Muscle layer of colon (tissue), 2 donors: Measurements from ENCODE around the gene KRT72.

Experiments used
- H3K27ac ChIP-seq: one replicate; pipeline ENCODE4 v1.7.0; 2013; ENCODE audit warnings: low read depth, mild to moderate bottlenecking, low read length, moderate library complexity
- H3K27me3 ChIP-seq, 2 donors: one replicate each; pipeline ENCODE4 v1.7.0; 2013; ENCODE audit warnings: low read length in 2 of 2, mild to moderate bottlenecking in 2 of 2; ENCODE audit not compliant: insufficient read depth in 2 of 2, control insufficient read depth in 1 of 2
- H3K36me3 ChIP-seq: one replicate; pipeline ENCODE4 v1.7.0; 2013; ENCODE audit warnings: mild to moderate bottlenecking, low read length; ENCODE audit not compliant: insufficient read depth
- H3K4me1 ChIP-seq: one replicate; pipeline ENCODE4 v1.7.0; 2013; ENCODE audit warnings: mild to moderate bottlenecking, low read length; ENCODE audit not compliant: insufficient read depth
- H3K4me3 ChIP-seq, 2 donors: one replicate each; pipeline ENCODE4 v1.7.0; 2013; ENCODE audit warnings: low read length in 2 of 2, low read depth in 1 of 2, mild to moderate bottlenecking in 1 of 2, moderate library complexity in 1 of 2
- H3K9ac ChIP-seq: one replicate; pipeline ENCODE4 v1.7.0; 2013; ENCODE audit warnings: low read length
- H3K9me3 ChIP-seq: one replicate; pipeline ENCODE4 v1.7.0; 2013; ENCODE audit warnings: mild to moderate bottlenecking, low read length
- donor health status: abdominal sarcoma.
- donor health status: Adenocarcinoma of cecum.

KRT72 gene

DNA sequence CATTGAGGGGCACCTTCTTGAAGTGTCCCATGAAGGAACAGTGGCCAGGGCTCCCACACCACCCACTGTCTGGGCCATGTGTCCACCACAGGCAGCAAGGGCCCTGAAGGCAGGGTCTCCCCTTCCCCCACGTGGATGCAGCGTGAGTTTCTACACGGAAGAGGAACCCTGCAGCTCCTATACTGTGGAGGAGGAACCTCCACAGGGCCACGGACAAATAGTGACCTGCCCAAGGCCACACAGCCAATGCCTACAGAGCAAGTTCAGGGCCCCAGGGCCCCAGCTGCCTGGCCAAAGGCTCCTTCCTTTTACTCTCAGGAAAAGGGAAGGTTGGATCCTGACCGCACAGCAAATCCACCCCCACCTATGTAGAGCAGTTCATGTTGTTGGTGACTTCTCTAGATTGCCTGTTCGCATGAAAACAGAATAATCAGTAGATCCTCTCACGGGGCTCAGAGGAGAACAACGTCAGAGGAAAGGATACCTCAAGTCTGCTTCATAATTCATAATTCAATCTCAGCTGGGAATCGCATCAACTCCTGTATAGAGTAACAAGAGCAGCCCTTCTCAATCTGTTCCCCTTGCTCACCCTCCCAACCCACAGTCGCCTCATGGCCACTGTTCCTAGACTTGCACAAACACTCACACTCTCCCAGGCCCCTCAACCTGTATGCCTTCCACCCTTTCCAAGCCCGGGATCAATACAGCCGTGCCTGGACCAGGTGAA lies 28.2 kb upstream of the KRT72 start:
- no peaks in the 10 kb centered on the region for H3K36me3 ChIP-seq
- no peaks in the 10 kb centered on the region for H3K9me3 ChIP-seq

GRCh38 chr12:52628841-52629240 lies 27.6 kb upstream of the KRT72 start:
- H3K27me3 ChIP-seq, result no peaks in the 10 kb centered on the region
- peaks cover 13% of the 10 kb centered on the region for H3K4me1 ChIP-seq
- H3K9me3 ChIP-seq, result no peaks in the 10 kb centered on the region
- H3K9ac ChIP-seq, result no peak overlapping the region
- no peaks in the 10 kb centered on the region for H3K36me3 ChIP-seq
- no peak overlapping the region for H3K4me3 ChIP-seq
- H3K27ac ChIP-seq, result no peak overlapping the region

More for the DNA sequence above, 28.2 kb upstream of the KRT72 start:
- Histone ChIP-seq H3K27ac (no peak overlapping the region), H3K27me3 (no peaks in the 10 kb centered on the region), H3K4me3 (no peak overlapping the region), H3K9ac (no peak overlapping the region), H3K4me1 (peaks cover 16% of the 10 kb centered on the region)

GRCh38 chr12:52628111-52628507 lies 26.8 kb upstream of the KRT72 start:
- peaks cover 9% of the 10 kb centered on the region for H3K4me1 ChIP-seq

GRCh38 chr12:52627395-52628110 lies 26.3 kb upstream of the KRT72 start:
- Histone ChIP-seq H3K27me3 (no peaks in the 10 kb centered on the region), H3K4me1 (peaks cover 4% of the 10 kb centered on the region), H3K36me3 (no peaks in the 10 kb centered on the region), H3K9ac (no peak overlapping the region), H3K4me3 (no peak overlapping the region), H3K27ac (no peak overlapping the region), H3K9me3 (no peaks in the 10 kb centered on the region)

More at GRCh38 chr12:52628111-52628507, 26.8 kb upstream of the KRT72 start:
- no peak overlapping the region for H3K27ac ChIP-seq
- no peaks in the 10 kb centered on the region for H3K27me3 ChIP-seq
- H3K9me3 ChIP-seq, result no peaks in the 10 kb centered on the region
- H3K9ac ChIP-seq, result no peak overlapping the region
- H3K36me3 ChIP-seq, result no peaks in the 10 kb centered on the region
- H3K4me3 ChIP-seq, result no peak overlapping the region

- H3K27ac ChIP-seq, result no peak overlapping the region
- H3K36me3 ChIP-seq, result no peaks in the 10 kb centered on the region
- no peaks in the 10 kb centered on the region for H3K27me3 ChIP-seq
- no peak overlapping the region for H3K9ac ChIP-seq
- H3K4me1 ChIP-seq, result no peaks in the 10 kb centered on the region
- no peak overlapping the region for H3K4me3 ChIP-seq
- H3K9me3 ChIP-seq, result no peaks in the 10 kb centered on the region
Measured at GRCh38 chr12:52622349-52622748, 21.1 kb upstream of the KRT72 start.

- Histone ChIP-seq H3K27me3 (no peaks in the 10 kb centered on the region), H3K27ac (no peak overlapping the region), H3K9ac (no peak overlapping the region), H3K4me1 (no peaks in the 10 kb centered on the region), H3K36me3 (no peaks in the 10 kb centered on the region), H3K4me3 (no peak overlapping the region), H3K9me3 (no peaks in the 10 kb centered on the region)
Measured at GRCh38 chr12:52618866-52619265, 17.6 kb upstream of the KRT72 start.

- H3K4me1 ChIP-seq, result no peaks in the 10 kb centered on the region
- no peaks in the 10 kb centered on the region for H3K27me3 ChIP-seq
- H3K4me3 ChIP-seq, result no peak within 1 kb of the TSS
- no peaks in the 10 kb centered on the region for H3K36me3 ChIP-seq
- no peak within 1 kb of the TSS for H3K9ac ChIP-seq
- H3K27ac ChIP-seq, result no peak within 1 kb of the TSS
- no peaks in the 10 kb centered on the region for H3K9me3 ChIP-seq
Measured at GRCh38 chr12:52618216-52618615, 17.0 kb upstream of the KRT72 start, which contains the start of gene KRT73. TSS of gene KRT73 (minus strand) at chr12:52618559. CDS start at chr12:52618524, 35 bp downstream.

- no peaks in the 10 kb centered on the region for H3K27me3 ChIP-seq
- H3K4me1 ChIP-seq, result no peaks in the 10 kb centered on the region
- no peak overlapping the region for H3K4me3 ChIP-seq
- H3K36me3 ChIP-seq, result no peaks in the 10 kb centered on the region
- H3K27ac ChIP-seq, result no peak overlapping the region
- no peaks in the 10 kb centered on the region for H3K9me3 ChIP-seq
- H3K9ac ChIP-seq, result no peak overlapping the region
Measured at GRCh38 chr12:52617403-52617785, 16.1 kb upstream of the KRT72 start.

- H3K27me3 ChIP-seq, result no peaks in the 10 kb centered on the region
- no peaks in the 10 kb centered on the region for H3K4me1 ChIP-seq
- no peaks in the 10 kb centered on the region for H3K9me3 ChIP-seq
- H3K27ac ChIP-seq, result no peak overlapping the region
- H3K9ac ChIP-seq, result no peak overlapping the region
- H3K4me3 ChIP-seq, result no peak overlapping the region
- no peaks in the 10 kb centered on the region for H3K36me3 ChIP-seq
Measured at GRCh38 chr12:52616680-52617402, 15.6 kb upstream of the KRT72 start.

DNA sequence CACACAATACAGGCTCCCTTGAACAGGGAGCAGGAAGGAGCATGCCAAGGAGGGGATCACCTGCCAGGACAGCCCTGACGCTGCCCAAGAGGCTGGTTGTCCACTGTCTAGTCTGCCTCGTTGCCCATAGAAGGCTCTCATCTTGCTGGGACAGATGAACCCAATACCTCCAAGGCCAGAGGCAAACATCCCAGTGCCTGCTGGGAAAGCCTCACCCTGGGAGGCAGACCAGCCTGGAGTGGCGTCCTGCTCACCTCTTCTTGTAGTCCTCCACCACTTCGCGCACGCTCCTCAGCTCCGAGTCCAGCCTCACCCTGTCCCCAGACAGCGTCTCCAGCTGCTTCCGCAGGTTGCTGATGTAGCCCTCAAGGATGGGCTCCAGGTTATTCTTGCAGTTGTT lies 14.6 kb upstream of the KRT72 start:
- Histone ChIP-seq H3K9ac (no peak overlapping the region), H3K4me3 (no peak overlapping the region), H3K36me3 (no peaks in the 10 kb centered on the region), H3K9me3 (no peaks in the 10 kb centered on the region), H3K4me1 (no peaks in the 10 kb centered on the region), H3K27me3 (no peaks in the 10 kb centered on the region), H3K27ac (no peak overlapping the region)

DNA sequence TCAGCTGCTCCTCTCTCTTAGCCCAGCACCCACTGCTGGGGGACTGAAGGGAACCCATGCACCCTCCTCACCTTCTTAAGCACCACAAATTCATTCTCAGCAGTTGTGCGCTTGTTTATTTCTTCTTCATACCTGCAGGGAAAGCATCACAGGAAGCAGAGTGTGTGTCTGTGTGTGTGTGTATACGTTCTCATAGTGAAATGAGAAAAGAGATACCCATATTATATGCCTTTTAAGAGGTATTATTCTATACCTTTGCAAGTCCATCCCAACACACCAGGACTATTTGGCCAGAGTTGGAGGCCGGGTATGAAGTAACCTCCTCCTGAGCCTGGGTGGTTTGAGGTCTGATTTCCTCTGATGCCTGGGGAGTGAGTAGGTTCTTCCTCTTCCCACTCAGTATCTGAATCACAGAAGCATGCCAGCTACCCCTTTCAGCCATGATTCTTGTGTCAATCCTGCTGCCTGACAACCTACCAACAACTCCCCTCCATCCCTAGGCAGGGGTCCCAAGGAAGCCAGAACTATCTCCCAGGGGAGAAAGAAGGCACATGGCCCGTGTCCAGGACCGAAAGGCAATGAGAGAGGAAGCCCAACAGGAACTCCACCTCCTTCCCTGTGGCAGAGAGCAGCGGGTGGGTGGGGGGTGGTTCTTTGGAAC lies 14.1 kb upstream of the KRT72 start:
- H3K4me1 ChIP-seq, result no peaks in the 10 kb centered on the region
- H3K9ac ChIP-seq, result no peak overlapping the region
- no peaks in the 10 kb centered on the region for H3K9me3 ChIP-seq
- no peaks in the 10 kb centered on the region for H3K36me3 ChIP-seq
- H3K27ac ChIP-seq, result no peak overlapping the region
- peaks cover 0 to 6% of the 10 kb centered on the region in 2 donors for H3K27me3 ChIP-seq
- H3K4me3 ChIP-seq, result no peak overlapping the region
